Gastrocnemius medialis (tissue), 4 donors: ENCODE data around the gene CAV1. TPM values are rescaled to one million over a fixed set of nuclear protein-coding genes. Genes with fewer than 3 reads are reported as not detected.

Source experiments
- ATAC-seq, 2 donors: fragments of 150-250 bp; one replicate each; pipeline ENCODE4 v1.9.1; 2016
- DNase-seq, 2 donors: peaks; one replicate each; pipeline ENCODE4 v3.0.0-alpha.2; 2019
- H3K27ac ChIP-seq, 4 donors: fragments of 200-600 bp; sonication (generic); 1 replicate in 1 of 4; 2 replicates in 3 of 4; pipeline ENCODE4 v1.5.1; 2016 to 2018; ENCODE audit warnings: mild to moderate bottlenecking in 2 of 4, moderate library complexity in 1 of 4
- H3K27me3 ChIP-seq, 3 donors: fragments of 200-600 bp; sonication (generic) in 2 of 3; 1 replicate in 1 of 3; 2 replicates in 2 of 3; pipeline versions ENCODE4 v1.5.1 to v1.6.0; 2016 to 2019; ENCODE audit warnings: mild to moderate bottlenecking in 1 of 3, moderate library complexity in 1 of 3
- H3K36me3 ChIP-seq, 2 donors: fragments of 200-600 bp; sonication (generic) in 1 of 2; one replicate each; pipeline ENCODE4 v1.5.1; 2017 to 2018
- H3K4me1 ChIP-seq, 2 donors: fragments of 200-600 bp; sonication (generic) in 1 of 2; one replicate each; pipeline ENCODE4 v1.5.1; 2016 to 2017; ENCODE audit warnings: mild to moderate bottlenecking in 2 of 2
- H3K4me3 ChIP-seq, 4 donors: fragments of 200-600 bp; sonication (generic) in 3 of 4; 1 replicate in 1 of 4; 2 replicates in 3 of 4; pipeline ENCODE4 v1.5.1; 2016 to 2019; ENCODE audit warnings: mild to moderate bottlenecking in 2 of 4
- H3K9me3 ChIP-seq, 3 donors: fragments of 200-600 bp; sonication (generic) in 2 of 3; 1 replicate in 1 of 3; 2 replicates in 2 of 3; pipeline ENCODE4 v1.5.1; 2016 to 2019
- POLR2A ChIP-seq, 2 donors: fragments of 450-650 bp; IDR thresholded peaks; one replicate each; pipeline ENCODE4 v1.6.1; 2017; ENCODE audit warnings: antibody characterized with exemption in 2 of 2, mild to moderate bottlenecking in 2 of 2, moderate library complexity in 2 of 2
- in situ Hi-C, 4 donors: fragments of 200-750 bp; cut with MboI; loops; one replicate each; pipeline versions ENCODE4 v1.15.0 to v1.8.0; 2017; ENCODE audit warnings: low sequenced_read_pairs in 4 of 4
- intact Hi-C: fragments of 100-400 bp; cut with DNase I; formaldehyde crosslinking; loops from one replicate; pipeline ENCODE4 v1.15.1; 2023; ENCODE audit warnings: low total_unique reads
- total RNA-seq, 4 donors: library from RNA; depleted of rRNA; stranded (reverse); fragments of >200 nt; gene quantifications; one replicate each; pipeline versions ENCODE4 v1.1.0 to v1.2.3, GENCODE V29; 2016
- TF ChIP-seq, protein P1 (sequence below), 5 experiments: fragments of 450-650 bp in 3 of 5; fragments of 200-600 bp in 2 of 5; sonication (generic) in 2 of 5; IDR thresholded peaks in 4 of 5; conservative IDR thresholded peaks in 1 of 5; 1 replicate in 4 of 5; 2 replicates in 1 of 5; pipeline ENCODE4 v1.5.1; 2016 to 2019; ENCODE audit warnings: antibody characterized with exemption in 5 of 5, mild to moderate bottlenecking in 3 of 5, moderate library complexity in 3 of 5

The CAV1 gene
- total RNA-seq, 4 donors from 2014 or later = 64.7 to 87.8 (median 71.2) TPM

DNA sequence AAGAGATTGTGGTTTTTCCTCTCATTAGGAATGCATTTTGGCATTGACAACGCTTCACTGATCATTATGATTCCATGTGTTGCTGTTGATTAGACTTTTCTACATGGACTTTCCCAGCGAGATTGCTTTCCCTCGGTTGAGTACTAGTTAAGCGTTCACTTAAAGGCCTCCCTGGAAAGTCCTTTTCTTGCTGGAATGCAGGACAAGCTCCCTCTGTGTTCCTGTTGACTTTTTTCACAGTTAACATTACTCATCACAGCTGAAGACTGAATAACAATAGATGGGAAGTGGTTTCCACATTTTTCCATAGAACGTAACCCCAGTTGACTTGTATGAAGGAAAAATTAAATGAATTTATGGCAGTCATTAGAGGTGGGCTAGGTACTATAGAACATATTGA, 2.6 kb upstream of the CAV1 start:
- H3K9me3 ChIP-seq = no peaks in the 10 kb centered on the region
- H3K27me3 ChIP-seq = no peaks in the 10 kb centered on the region
- peaks cover 0 to 14% of the 10 kb centered on the region in 2 donors for H3K4me1 ChIP-seq
- peak overlapping the region; percentile 40 to 83 (median 72) for H3K27ac ChIP-seq
- H3K36me3 ChIP-seq = no peaks in the 10 kb centered on the region
- ATAC-seq (no peak), DNase-seq (no peak)
- TF ChIP-seq POLR2A (IDR thresholded peaks at IDR 0.05) = no peak
- TF ChIP-seq, protein P1, sequence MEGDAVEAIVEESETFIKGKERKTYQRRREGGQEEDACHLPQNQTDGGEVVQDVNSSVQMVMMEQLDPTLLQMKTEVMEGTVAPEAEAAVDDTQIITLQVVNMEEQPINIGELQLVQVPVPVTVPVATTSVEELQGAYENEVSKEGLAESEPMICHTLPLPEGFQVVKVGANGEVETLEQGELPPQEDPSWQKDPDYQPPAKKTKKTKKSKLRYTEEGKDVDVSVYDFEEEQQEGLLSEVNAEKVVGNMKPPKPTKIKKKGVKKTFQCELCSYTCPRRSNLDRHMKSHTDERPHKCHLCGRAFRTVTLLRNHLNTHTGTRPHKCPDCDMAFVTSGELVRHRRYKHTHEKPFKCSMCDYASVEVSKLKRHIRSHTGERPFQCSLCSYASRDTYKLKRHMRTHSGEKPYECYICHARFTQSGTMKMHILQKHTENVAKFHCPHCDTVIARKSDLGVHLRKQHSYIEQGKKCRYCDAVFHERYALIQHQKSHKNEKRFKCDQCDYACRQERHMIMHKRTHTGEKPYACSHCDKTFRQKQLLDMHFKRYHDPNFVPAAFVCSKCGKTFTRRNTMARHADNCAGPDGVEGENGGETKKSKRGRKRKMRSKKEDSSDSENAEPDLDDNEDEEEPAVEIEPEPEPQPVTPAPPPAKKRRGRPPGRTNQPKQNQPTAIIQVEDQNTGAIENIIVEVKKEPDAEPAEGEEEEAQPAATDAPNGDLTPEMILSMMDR (IDR thresholded peaks at IDR 0.05 in 4 of 5, conservative IDR thresholded peaks at IDR 0.05 in 1 of 5) = no peak
- no peak overlapping the region for H3K4me3 ChIP-seq
- intact Hi-C loops (no loop called here), in situ Hi-C loops (loop anchor here in 3 of 4 donors (10.0 kb wide), 2 partner anchors 63 to 257 kb away; no protein-coding TSS in a partner anchor)

DNA sequence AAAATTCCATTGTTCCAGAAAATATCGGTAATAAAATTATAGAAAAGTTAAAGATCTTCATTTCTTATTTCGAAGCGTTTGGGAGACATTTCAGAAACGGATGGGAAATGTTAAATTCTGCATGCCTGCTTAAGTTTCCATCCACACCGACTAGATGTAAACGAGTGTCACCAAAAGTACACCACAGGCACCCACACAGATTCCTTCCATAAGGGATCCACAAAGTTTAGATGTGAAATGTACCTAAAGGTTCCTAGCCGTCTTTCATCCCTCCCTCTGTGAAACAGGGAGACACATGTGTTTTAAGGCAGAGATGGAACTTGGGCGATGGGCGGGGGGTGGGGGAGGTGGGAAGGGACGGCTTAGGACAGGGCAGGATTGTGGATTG, 621 bp upstream of the CAV1 start:
- H3K27me3 ChIP-seq = no peaks in the 10 kb centered on the region
- peak overlapping the region; percentile 59 to 79 (median 70) for H3K4me3 ChIP-seq
- no peaks in the 10 kb centered on the region for H3K9me3 ChIP-seq
- DNase-seq (no peak), ATAC-seq (no peak)
- H3K27ac ChIP-seq = peak overlapping the region; percentile 82 to 85 (median 82)
- TF ChIP-seq, protein P1 (IDR thresholded peaks at IDR 0.05 in 4 of 5, conservative IDR thresholded peaks at IDR 0.05 in 1 of 5) = no peak
- TF ChIP-seq POLR2A (IDR thresholded peaks at IDR 0.05) = no peak
- intact Hi-C loops = loop anchor here (2.0 kb wide), 1 partner anchor 23 kb away; no protein-coding TSS in a partner anchor
- peaks cover 0 to 1% of the 10 kb centered on the region in 2 donors for H3K36me3 ChIP-seq
- in situ Hi-C loops = loop anchor here in 3 of 4 donors (10.0 kb wide), 2 partner anchors 61 to 259 kb away; no protein-coding TSS in a partner anchor
- H3K4me1 ChIP-seq = peaks cover 0 to 14% of the 10 kb centered on the region in 2 donors

DNA sequence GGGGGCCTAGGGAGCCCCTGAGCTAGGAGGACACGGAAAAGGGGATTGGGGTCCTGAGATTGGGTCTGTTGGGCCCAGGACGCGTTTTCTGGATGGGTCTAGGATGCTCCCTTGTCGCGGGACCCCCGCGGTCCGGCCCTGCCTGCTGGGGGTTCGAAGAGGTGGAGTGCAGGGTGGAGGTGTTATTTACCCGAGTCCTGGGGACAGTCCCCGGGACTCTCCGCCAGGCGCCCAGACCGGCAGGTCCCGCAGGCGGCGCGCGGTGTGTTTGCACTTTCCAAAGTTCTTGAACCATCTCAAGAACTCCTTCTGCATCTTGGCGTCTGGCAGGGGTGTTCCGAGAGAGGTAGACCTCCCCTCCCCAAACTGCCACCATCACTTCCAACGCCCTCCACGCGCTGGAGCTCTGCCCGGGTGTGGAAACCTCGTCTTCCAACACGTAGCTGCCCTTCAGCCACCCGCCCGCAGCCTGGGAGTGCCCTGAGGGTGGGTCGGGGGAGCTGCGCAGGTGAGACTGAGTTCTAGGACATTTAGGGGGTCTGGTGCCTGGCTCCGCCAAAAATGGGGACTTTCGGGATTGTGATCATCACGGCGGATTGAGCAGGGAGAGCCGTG, 569 bp downstream of the CAV1 start:
- TF ChIP-seq POLR2A (IDR thresholded peaks at IDR 0.05) = no peak
- TF ChIP-seq, protein P1 (IDR thresholded peaks at IDR 0.05 in 4 of 5, conservative IDR thresholded peaks at IDR 0.05 in 1 of 5) = peak in 1 of 5 experiments; percentile 33
- Histone ChIP-seq H3K36me3 (peaks cover 0 to 4% of the 10 kb centered on the region in 2 donors), H3K4me3 (peak overlapping the region; percentile 59 to 79 (median 70)), H3K9me3 (no peaks in the 10 kb centered on the region), H3K27me3 (no peaks in the 10 kb centered on the region), H3K27ac (peak overlapping the region; percentile 82 to 85 (median 82)), H3K4me1 (peaks cover 0 to 14% of the 10 kb centered on the region in 2 donors)
- in situ Hi-C loops (loop anchor here (5.0 to 10.0 kb wide), 3 partner anchors 59 to 268 kb away; no protein-coding TSS in a partner anchor), intact Hi-C loops (loop anchor here (2.0 to 5.0 kb wide), 2 partner anchors 25 to 282 kb away; no protein-coding TSS in a partner anchor)
- peak in 1 of 2 donors; percentile 22 for DNase-seq
- peak; percentile 31 to 41 for ATAC-seq

DNA sequence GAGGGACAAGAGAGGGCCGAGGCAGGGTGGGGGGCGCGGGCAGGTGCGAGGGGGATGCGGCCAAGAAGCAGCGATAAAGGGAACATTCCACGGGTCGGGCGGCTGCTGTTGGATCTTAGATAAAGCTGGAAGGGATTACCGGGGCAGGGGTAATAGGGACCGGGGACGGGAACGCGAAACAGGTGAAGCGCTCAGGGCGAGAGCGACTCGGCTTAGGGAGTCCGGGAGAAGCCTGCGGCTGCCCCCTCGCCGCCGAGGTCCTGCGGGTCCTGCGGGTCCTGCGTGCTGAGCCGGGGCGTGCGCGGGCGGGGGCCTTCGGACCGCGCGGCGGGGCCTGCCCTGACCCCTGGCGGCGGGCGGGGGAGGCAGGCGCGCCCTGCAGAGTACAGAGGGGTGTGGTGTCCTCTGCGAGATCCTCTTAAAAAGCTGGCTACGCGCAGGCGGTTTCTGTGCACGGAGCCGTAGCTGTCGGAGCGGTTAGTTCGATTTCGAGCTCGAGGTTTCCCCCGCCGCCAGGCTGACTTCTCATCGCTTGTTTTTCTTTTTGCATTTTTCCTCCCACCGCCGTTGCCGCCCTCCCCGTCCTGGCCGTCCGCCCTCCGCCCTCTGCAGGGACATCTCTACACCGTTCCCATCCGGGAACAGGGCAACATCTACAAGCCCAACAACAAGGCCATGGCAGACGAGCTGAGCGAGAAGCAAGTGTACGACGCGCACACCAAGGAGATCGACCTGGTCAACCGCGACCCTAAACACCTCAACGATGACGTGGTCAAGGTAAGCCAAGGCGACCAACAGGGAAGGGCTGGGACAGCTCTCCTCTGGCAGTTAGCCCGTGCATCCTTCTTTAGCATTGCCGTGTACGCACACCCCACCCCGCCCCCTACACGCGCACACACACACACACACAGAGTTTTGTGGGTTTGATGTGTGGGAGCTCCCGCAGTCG, 1.4 kb downstream of the CAV1 start:
- Histone ChIP-seq H3K4me1 (peaks cover 0 to 14% of the 10 kb centered on the region in 2 donors), H3K27ac (peak overlapping the region; percentile 82 to 85 (median 82)), H3K36me3 (peaks cover 0 to 4% of the 10 kb centered on the region in 2 donors), H3K27me3 (no peaks in the 10 kb centered on the region), H3K9me3 (no peaks in the 10 kb centered on the region), H3K4me3 (peak overlapping the region; percentile 59 to 79 (median 70))
- TF ChIP-seq, protein P1 (IDR thresholded peaks at IDR 0.05 in 4 of 5, conservative IDR thresholded peaks at IDR 0.05 in 1 of 5) = peak; percentile 67 to 95 (median 88)
- TF ChIP-seq POLR2A (IDR thresholded peaks at IDR 0.05) = peak; percentile 43 to 58
- in situ Hi-C loops (loop anchor here (5.0 to 10.0 kb wide), 3 partner anchors 59 to 269 kb away; no protein-coding TSS in a partner anchor), intact Hi-C loops (loop anchor here (1.0 to 5.0 kb wide), 4 partner anchors 25 to 281 kb away; no protein-coding TSS in a partner anchor)
- peak; percentile 72 to 80 for ATAC-seq
- DNase-seq = peak; percentile 53 to 55
